Osteoblast (primary cell): ENCODE results near the gene DNAAF5. TPM values are rescaled to one million over a fixed set of nuclear protein-coding genes. Genes with fewer than 3 reads are reported as not detected.
"Not testable (repeated sequence)": the region's sequence is repeated elsewhere in the genome, so short reads cannot be mapped to it uniquely, and the experiment has no call there.

ENCODE experiments used
- DNase-seq: peaks from one replicate; pipeline ENCODE4 v3.0.0; 2011; ENCODE audit warnings: low spot score, mixed read lengths; ENCODE audit not compliant: insufficient read length; ENCODE audit errors: missing footprints
- H2AFZ ChIP-seq: 2 replicates; pipeline ENCODE4 v1.6.0; 2011; ENCODE audit warnings: mild to moderate bottlenecking, low read length
- H3K27ac ChIP-seq: 2 replicates; pipeline ENCODE4 v1.5.1; 2011; ENCODE audit warnings: mild to moderate bottlenecking, low read depth, low read length, moderate library complexity
- H3K27me3 ChIP-seq: 2 replicates; pipeline ENCODE4 v1.6.0; 2012; ENCODE audit warnings: mild to moderate bottlenecking, control low read depth, inconsistent platforms, low read length, moderate library complexity; ENCODE audit not compliant: insufficient read depth
- H3K36me3 ChIP-seq: 2 replicates; pipeline ENCODE4 v1.5.1; 2011; ENCODE audit warnings: mild to moderate bottlenecking, low read length, control low read depth, moderate library complexity; ENCODE audit not compliant: insufficient read depth
- H3K4me1 ChIP-seq: 2 replicates; pipeline ENCODE4 v1.5.1; 2011; ENCODE audit warnings: mild to moderate bottlenecking, low read length, control low read depth, moderate library complexity; ENCODE audit not compliant: insufficient read depth
- H3K4me2 ChIP-seq: 2 replicates; pipeline ENCODE4 v1.6.0; 2011; ENCODE audit warnings: mild to moderate bottlenecking, low read length; ENCODE audit not compliant: insufficient read depth
- H3K4me3 ChIP-seq: fragments of 200-600 bp; sonication (generic); 3 replicates; pipeline ENCODE4 v1.5.1; 2012; ENCODE audit warnings: mild to moderate bottlenecking, low read length, inconsistent platforms; ENCODE audit not compliant: insufficient read depth
- H3K79me2 ChIP-seq: 2 replicates; pipeline ENCODE4 v1.6.0; 2012; ENCODE audit warnings: mild to moderate bottlenecking, low read length, control low read depth, inconsistent platforms; ENCODE audit not compliant: insufficient read depth
- H3K9me3 ChIP-seq: 2 replicates; pipeline ENCODE4 v1.5.1; 2011; ENCODE audit warnings: low read depth, low read length, control low read depth
- H4K20me1 ChIP-seq: 2 replicates; pipeline ENCODE4 v1.6.0; 2012; ENCODE audit warnings: mild to moderate bottlenecking, low read length, control low read depth; ENCODE audit not compliant: insufficient read depth
- CTCF ChIP-seq: IDR thresholded peaks from 2 replicates; pipeline ENCODE4 v1.5.1; 2011; ENCODE audit warnings: mild to moderate bottlenecking, low read depth, low read length, moderate library complexity; ENCODE audit errors: extremely low read depth
- total RNA-seq: library from RNA; depleted of rRNA; stranded (reverse); fragments of >200 nt; gene quantifications from 2 replicates; pipeline ENCODE4 v1.2.3, GENCODE V29; 2012

DNAAF5 gene
- total RNA-seq, 1 donor = 22.4 TPM

- peaks cover 20% of the 10 kb centered on the region for H4K20me1 ChIP-seq
- no peak for TF ChIP-seq CTCF
- H3K4me2 ChIP-seq = no peak overlapping the region
- H3K27ac ChIP-seq = no peak overlapping the region
- peaks cover 13% of the 10 kb centered on the region for H3K36me3 ChIP-seq
- H3K4me3 ChIP-seq = no peak overlapping the region
- H3K79me2 ChIP-seq = peaks cover 16% of the 10 kb centered on the region
- no peaks in the 10 kb centered on the region for H3K9me3 ChIP-seq
- H3K27me3 ChIP-seq = no peaks in the 10 kb centered on the region
- peaks cover 10% of the 10 kb centered on the region for H3K4me1 ChIP-seq
- H2AFZ ChIP-seq = no peak overlapping the region
- DNase-seq = peak; percentile 46
Measured at GRCh38 chr7:751826-752225, 25.3 kb downstream of the DNAAF5 start.

DNA sequence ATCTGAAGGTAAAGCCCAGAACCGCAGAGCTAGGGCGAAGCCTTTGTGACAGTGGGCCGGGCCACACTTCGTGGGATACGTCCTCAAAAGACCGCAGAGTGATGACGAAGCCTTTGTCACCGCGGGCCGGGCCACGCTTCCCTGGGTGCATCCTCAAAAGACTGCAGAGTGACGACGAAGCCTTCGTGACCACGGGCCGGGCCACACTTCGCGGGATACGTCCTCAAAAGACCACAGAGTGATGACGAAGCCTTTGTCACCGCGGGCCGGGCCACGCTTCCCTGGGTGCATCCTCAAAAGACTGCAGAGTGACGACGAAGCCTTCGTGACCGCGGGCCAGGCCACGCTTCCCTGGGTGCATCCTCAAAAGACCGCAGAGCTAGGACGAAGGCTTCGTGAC is 25.8 kb downstream of the DNAAF5 start:
- not testable (repeated sequence) for H2AFZ ChIP-seq, H3K9me3 ChIP-seq, H3K4me3 ChIP-seq, H3K27me3 ChIP-seq, DNase-seq, H3K27ac ChIP-seq, H3K4me2 ChIP-seq, H3K4me1 ChIP-seq
- peaks cover 16% of the 10 kb centered on the region for H4K20me1 ChIP-seq
- peaks cover 12% of the 10 kb centered on the region for H3K79me2 ChIP-seq
- H3K36me3 ChIP-seq = peaks cover 13% of the 10 kb centered on the region

DNA sequence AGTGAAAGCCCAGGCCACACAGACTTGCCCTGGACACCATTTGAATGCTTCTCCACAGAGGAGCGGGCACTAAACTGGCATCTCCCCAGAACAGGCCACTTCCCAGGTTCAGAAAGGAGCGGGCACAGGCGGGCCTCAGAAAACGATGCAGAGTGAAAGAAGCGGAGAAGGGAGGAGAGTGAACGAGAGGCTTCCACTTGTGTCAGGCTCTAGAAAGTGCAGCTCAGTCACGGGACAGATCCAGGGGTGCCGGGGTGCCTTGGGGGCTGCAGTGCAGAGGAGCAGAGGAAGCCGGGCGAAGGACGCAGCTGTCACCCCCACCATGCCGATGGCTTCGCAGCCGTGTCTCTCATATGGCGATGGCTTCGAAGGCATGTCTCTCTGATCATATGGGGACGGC is 26.7 kb downstream of the DNAAF5 start:
- H2AFZ ChIP-seq = no peak overlapping the region
- H3K27me3 ChIP-seq = no peaks in the 10 kb centered on the region
- peaks cover 10% of the 10 kb centered on the region for H3K4me1 ChIP-seq
- no peak overlapping the region for H3K27ac ChIP-seq
- H4K20me1 ChIP-seq = peaks cover 13% of the 10 kb centered on the region
- DNase-seq = peak; percentile 80
- no peaks in the 10 kb centered on the region for H3K9me3 ChIP-seq
- peaks cover 18% of the 10 kb centered on the region for H3K36me3 ChIP-seq
- peaks cover 11% of the 10 kb centered on the region for H3K79me2 ChIP-seq
- H3K4me2 ChIP-seq = no peak overlapping the region
- H3K4me3 ChIP-seq = no peak overlapping the region
- TF ChIP-seq CTCF = no peak

DNA sequence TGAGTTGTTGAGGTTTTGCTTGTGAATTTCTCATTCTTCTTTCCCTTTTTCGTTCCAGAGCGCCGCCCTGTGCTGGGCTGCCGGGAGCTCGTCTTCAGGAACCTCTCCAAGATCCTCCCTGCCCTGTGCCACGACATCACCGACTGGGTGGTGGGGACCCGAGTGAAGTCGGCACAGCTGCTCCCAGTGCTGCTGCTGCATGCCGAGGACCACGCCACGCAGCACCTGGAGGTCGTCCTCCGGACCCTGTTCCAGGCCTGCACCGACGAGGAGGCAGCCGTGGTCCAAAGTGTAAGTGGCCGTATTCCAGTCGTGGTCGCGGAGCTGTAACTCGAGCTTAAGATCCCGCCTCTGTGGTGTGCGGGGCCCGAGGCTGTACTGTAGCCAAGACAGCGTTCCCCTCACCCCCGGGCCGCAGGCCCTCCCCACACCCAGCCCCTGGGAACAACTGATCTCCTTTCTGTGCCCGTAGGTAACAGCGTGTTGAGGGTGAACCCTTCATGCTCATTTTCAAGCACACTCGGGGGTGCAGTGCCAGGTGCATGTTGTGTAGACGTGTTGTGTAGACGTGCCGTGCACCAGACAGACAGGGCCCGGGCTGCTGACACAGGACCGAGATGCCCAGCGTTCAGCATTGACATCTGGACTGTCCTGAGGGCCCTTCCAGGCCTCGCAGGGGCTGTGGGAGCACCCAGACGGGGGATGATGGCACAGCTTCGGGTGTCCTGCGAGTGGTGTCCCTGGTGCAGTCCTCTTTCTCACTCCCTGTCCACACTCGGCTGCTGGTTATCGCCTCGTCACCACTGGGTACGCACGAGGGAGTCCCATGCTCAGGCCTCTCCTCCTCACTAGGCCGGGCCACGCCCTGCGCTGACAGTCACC is 28.3 kb downstream of the DNAAF5 start:
- Histone ChIP-seq H3K4me3 (no peak overlapping the region), H3K27me3 (no peaks in the 10 kb centered on the region), H3K4me1 (no peaks in the 10 kb centered on the region), H4K20me1 (peaks cover 3% of the 10 kb centered on the region), H3K4me2 (no peak overlapping the region), H3K36me3 (peaks cover 18% of the 10 kb centered on the region), H2AFZ (no peak overlapping the region), H3K27ac (no peak overlapping the region), H3K79me2 (peaks cover 5% of the 10 kb centered on the region), H3K9me3 (no peaks in the 10 kb centered on the region)
- DNase-seq = peak; percentile 68
- TF ChIP-seq CTCF = no peak
